AG09319 (cell line): ENCODE results near the gene CISTR.
"Not testable (repeated sequence)": the region's sequence is repeated elsewhere in the genome, so short reads cannot be mapped to it uniquely, and the experiment has no call there.

Source experiments
- DNase-seq: peaks from one replicate; pipeline ENCODE4 v3.0.0-alpha.2; 2010; ENCODE audit warnings: low read depth; ENCODE audit errors: extremely low read depth
- CTCF ChIP-seq: IDR thresholded peaks from 2 replicates; pipeline ENCODE4 v1.5.1; 2011; ENCODE audit warnings: low read depth, mild to moderate bottlenecking, inconsistent platforms, low read length, moderate library complexity

The CISTR gene

DNA sequence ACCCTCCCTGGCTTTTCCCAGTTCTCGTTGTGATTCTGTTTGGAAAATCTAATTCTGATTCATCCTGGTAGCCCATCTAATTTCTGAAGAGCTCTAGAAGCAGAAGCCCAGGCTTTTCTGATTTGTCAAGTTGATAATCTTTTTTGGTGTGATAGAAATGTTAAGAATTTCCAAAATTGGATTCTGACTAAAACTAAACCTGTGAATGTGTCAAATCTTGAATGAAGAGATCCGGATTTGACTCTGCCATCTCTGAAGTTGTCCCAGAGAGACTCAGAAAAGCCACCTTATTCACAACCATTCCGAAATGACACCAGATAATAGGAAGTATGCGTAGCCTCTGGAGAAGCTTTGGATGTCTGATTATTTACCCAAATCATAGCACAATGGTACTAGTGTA is 12.8 kb upstream of the CISTR start:
- no peak for TF ChIP-seq CTCF
- no peak for DNase-seq

GRCh38 chr12:53762793-53763192 is 11.0 kb upstream of the CISTR start:
- DNase-seq = not testable (repeated sequence)

DNA sequence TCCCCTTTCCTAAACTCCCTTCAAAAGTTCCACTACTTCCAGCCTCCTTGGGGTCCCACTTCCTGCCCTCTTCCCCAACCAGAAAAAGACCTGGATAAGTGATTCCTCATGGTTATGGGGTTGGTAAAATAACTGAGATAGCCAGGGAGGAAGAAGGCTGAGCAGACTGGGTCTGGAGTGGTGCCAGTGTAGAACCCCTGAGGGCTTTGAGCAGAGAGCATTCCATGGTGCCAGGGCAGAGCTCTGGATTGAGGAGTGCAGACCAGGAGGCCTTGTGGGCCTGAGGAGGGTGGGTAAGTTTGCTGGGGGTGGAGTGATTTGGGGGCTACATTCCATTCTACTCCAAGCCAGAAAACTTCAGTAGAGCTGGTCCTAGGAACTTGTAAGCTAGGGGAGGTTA is 9.5 kb upstream of the CISTR start:
- no peak for DNase-seq
- no peak for TF ChIP-seq CTCF

DNA sequence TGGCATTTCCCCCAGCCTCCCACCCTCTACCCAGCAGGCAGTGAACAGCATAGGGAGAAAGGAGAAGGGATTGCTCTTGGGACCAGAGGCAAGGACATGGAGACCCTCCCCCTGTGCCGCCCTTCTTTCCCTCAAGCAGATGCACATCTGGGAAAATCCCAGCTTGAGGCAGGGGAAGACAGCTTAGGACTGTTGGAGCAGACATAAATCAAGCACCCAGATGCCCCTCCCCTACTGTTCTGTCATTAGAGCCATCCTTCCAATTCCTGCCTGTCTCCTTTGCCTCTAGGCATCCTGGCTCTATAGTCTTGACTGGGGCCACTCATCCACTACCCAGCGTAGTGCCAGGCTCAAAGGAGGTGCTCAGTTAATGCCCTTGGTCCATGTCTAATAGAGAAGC is 7.5 kb upstream of the CISTR start:
- no peak for DNase-seq
- TF ChIP-seq CTCF = no peak

GRCh38 chr12:53758730-53759103 is 6.9 kb upstream of the CISTR start:
- no peak for TF ChIP-seq CTCF
- no peak for DNase-seq

- TF ChIP-seq CTCF = no peak
- DNase-seq = no peak
Observed at GRCh38 chr12:53758081-53758729, 6.4 kb upstream of the CISTR start.

DNA sequence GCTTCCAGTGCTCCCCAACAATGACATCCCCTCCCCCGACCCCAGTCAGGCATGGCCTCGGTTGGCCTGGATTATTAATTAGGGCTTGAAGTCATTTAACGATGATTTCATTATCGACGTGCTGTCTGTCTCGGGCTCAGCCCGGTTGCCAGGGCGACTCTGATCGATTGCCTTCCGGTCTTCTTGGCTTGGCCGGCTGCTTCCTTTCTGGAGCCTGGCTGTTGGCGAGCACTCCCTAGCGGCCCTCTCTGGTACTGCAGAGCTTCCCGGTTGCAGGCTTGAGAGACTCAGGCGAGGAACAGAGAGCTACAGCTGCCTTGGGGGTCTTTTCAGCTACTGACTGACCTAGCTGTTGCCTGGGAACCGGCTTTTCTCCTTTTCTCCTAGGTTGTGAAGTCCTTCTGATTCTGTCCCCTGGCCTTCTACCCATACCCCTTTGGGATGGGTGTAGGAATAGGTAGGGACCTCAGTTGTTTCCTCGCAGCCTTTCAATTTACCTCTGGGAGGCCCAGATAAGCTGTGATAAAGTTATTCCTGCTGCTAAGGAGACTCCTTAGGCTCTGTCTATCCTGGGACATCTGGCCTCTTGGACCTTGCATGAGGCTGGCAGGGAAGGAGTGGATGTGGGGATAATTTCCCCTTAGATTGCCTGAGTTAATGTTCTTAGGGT is 5.5 kb upstream of the CISTR start:
- DNase-seq = no peak
- TF ChIP-seq CTCF = peak; percentile 73
